ENCODE results near the gene USP15. TPM values are rescaled to one million over a fixed set of nuclear protein-coding genes. Genes with fewer than 3 reads are reported as not detected.

Gene USP15
- total and polyA plus RNA-seq, 8 donors, result 16.6 to 220 (median 77.9) TPM

DNA sequence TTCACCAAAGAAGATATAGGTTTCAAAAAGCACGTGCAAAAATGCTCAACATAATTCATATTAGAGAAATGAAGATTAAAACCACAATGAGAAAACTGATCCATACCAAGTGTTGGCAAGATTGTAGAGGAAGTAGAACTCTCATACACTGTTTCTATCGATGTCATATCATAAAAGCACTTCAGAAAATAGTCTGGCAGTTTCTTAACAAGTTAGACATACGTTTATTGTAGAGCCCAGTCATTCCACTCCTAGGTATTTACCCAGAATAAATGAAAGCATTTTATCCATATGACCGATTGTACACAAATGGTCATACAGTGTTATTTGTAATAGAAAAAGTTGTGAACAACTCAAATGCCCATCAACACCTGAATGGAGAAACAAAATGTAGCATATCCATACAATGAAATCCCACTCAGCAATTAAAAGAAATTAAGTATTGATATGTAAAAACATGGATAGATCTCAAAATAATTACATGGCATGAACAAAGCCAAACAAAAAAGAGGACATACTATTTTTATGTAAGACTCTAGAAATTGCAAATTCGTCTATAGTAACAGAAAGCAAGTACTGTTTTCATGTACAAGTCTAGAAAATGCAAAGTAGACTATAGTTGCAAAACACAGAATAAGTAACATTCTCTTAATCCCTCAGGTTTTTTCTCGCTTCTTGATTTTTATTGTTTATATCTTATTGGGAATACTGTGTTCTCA lies 41.0 kb downstream of the USP15 start:
- no peak overlapping the region for H3K27ac ChIP-seq
- H3K4me1 ChIP-seq, result peaks cover 0 to 5% (median 2%) of the 10 kb centered on the region in 4 donors
- H3K36me3 ChIP-seq, result peaks cover 10 to 68% (median 65%) of the 10 kb centered on the region in 4 donors
- H3K27me3 ChIP-seq, result no peaks in the 10 kb centered on the region
- TF ChIP-seq EP300 (IDR thresholded peaks at IDR 0.05) (no peak), POLR2A (IDR thresholded peaks at IDR 0.05) (no peak), POLR2AphosphoS5 (IDR thresholded peaks at IDR 0.05) (no peak)
- TF ChIP-seq, protein P1, sequence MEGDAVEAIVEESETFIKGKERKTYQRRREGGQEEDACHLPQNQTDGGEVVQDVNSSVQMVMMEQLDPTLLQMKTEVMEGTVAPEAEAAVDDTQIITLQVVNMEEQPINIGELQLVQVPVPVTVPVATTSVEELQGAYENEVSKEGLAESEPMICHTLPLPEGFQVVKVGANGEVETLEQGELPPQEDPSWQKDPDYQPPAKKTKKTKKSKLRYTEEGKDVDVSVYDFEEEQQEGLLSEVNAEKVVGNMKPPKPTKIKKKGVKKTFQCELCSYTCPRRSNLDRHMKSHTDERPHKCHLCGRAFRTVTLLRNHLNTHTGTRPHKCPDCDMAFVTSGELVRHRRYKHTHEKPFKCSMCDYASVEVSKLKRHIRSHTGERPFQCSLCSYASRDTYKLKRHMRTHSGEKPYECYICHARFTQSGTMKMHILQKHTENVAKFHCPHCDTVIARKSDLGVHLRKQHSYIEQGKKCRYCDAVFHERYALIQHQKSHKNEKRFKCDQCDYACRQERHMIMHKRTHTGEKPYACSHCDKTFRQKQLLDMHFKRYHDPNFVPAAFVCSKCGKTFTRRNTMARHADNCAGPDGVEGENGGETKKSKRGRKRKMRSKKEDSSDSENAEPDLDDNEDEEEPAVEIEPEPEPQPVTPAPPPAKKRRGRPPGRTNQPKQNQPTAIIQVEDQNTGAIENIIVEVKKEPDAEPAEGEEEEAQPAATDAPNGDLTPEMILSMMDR (IDR thresholded peaks at IDR 0.05), result no peak
- H3K9me3 ChIP-seq, result peaks cover 0 to 8% (median 3%) of the 10 kb centered on the region in 4 donors
- H3K4me3 ChIP-seq, result no peak overlapping the region
- intact Hi-C loops (cut with DNase I; ENCODE audit: low total_unique reads), result no loop called here
- no peak for DNase-seq
- WGBS, 5 donors, result 77 to 82% (median 82%) methylated on average over 6 of the region's 6 CpGs

DNA sequence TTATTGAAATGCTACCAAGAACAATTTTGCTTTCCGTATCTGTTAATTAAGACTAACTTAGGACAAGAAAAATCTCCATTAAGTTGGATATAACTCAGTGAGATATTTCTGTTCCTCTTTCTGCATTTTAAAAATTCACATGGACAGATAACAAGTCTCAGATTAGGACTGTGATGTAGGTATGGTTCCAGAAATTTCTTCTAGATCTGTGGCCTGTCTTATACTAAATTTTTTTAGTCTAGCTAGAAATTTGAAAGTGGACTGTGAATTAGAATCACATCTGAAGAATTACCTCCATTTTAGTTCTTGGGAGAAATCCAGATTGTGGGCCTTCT lies 41.6 kb downstream of the USP15 start:
- Histone ChIP-seq H3K9me3 (peaks cover 0 to 8% (median 3%) of the 10 kb centered on the region in 4 donors), H3K4me3 (no peak overlapping the region), H3K4me1 (peaks cover 0 to 5% (median 2%) of the 10 kb centered on the region in 4 donors), H3K36me3 (peaks cover 7 to 68% (median 66%) of the 10 kb centered on the region in 4 donors), H3K27ac (no peak overlapping the region), H3K27me3 (no peaks in the 10 kb centered on the region)
- WGBS, 5 donors, result 89 to 100% (median 94%) methylated on average over 1 of the region's 1 CpG
- TF ChIP-seq POLR2A (IDR thresholded peaks at IDR 0.05) (no peak), EP300 (IDR thresholded peaks at IDR 0.05) (no peak), POLR2AphosphoS5 (IDR thresholded peaks at IDR 0.05) (no peak)
- TF ChIP-seq, protein P1 (IDR thresholded peaks at IDR 0.05), result no peak
- no peak for DNase-seq
- intact Hi-C loops (cut with DNase I; ENCODE audit: low total_unique reads), result no loop called here

DNA sequence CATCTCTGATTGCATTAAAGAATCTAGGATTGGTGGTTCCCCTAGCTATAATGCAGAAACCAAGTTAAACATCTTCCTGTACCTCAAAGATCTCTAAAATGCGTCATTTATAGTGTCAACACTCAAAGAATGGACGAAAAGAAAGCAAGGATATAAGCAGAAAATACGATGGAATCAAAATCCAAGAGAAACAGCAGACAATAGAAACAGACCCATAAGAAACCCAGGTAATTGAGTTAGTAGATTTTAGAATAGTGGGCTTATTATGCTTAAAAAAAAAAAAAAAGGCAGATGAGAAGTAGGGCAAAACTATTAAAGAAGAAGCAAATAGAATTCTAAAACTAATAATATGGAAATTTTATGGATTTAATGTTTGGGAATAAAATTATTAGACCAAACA lies 44.4 kb downstream of the USP15 start:
- Histone ChIP-seq H3K4me3 (no peak overlapping the region), H3K9me3 (peaks cover 0 to 8% (median 3%) of the 10 kb centered on the region in 4 donors), H3K27me3 (no peaks in the 10 kb centered on the region), H3K36me3 (peaks cover 7 to 60% (median 56%) of the 10 kb centered on the region in 4 donors), H3K4me1 (peaks cover 0 to 5% (median 0%) of the 10 kb centered on the region in 4 donors), H3K27ac (no peak overlapping the region)
- no peak for DNase-seq
- intact Hi-C loops (cut with DNase I; ENCODE audit: low total_unique reads), result no loop called here
- 95 to 99% (median 98%) methylated on average over 3 of the region's 3 CpGs for whole genome bisulfite sequencing, 5 donors
- TF ChIP-seq EP300 (IDR thresholded peaks at IDR 0.05) (no peak), POLR2AphosphoS5 (IDR thresholded peaks at IDR 0.05) (no peak), POLR2A (IDR thresholded peaks at IDR 0.05) (no peak)
- TF ChIP-seq, protein P1 (IDR thresholded peaks at IDR 0.05), result no peak

DNA sequence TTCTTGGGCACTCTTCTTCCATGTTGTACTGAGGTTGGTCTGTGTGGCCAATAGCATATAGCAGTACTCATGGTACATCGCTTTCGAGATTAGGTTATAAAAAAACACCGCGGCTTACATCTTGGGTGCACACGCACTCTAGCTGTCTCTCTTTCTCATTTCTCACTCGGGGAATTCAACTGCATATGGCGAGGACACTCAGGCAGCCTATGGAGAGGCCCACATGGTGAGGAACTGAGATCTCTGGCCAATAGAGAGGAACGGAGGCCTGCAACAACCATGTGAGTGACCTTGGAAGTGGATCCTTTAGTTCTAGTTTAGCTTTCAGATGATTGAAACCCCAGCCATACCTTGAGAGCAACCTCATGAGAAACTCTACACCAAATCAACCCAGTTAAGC lies 45.6 kb downstream of the USP15 start:
- H3K27ac ChIP-seq, result no peak overlapping the region
- 97 to 99% (median 98%) methylated on average over 8 of the region's 8 CpGs for WGBS, 5 donors
- H3K9me3 ChIP-seq, result peaks cover 0 to 8% (median 3%) of the 10 kb centered on the region in 4 donors
- H3K4me1 ChIP-seq, result no peaks in the 10 kb centered on the region
- no peaks in the 10 kb centered on the region for H3K27me3 ChIP-seq
- H3K4me3 ChIP-seq, result no peak overlapping the region
- TF ChIP-seq, protein P1 (IDR thresholded peaks at IDR 0.05), result no peak
- TF ChIP-seq POLR2AphosphoS5 (IDR thresholded peaks at IDR 0.05) (no peak), EP300 (IDR thresholded peaks at IDR 0.05) (no peak), POLR2A (IDR thresholded peaks at IDR 0.05) (no peak)
- intact Hi-C loops (cut with DNase I; ENCODE audit: low total_unique reads), result no loop called here
- DNase-seq, result no peak
- peaks cover 7 to 60% (median 56%) of the 10 kb centered on the region in 4 donors for H3K36me3 ChIP-seq

Measured in stomach (tissue), 9 donors.